GM12892 (cell line): ENCODE data around the gene MYOF.

Experiments used
- POLR2A ChIP-seq: IDR thresholded peaks from 2 replicates; pipeline ENCODE4 v1.6.1; 2011; ENCODE audit warnings: low read depth, low read length, control low read depth
- POLR2AphosphoS5 ChIP-seq: IDR thresholded peaks from 2 replicates; pipeline ENCODE4 v1.6.1; 2011; ENCODE audit warnings: low read depth, low read length, control low read depth
- TAF1 ChIP-seq: IDR thresholded peaks from 2 replicates; pipeline ENCODE4 v1.6.1; 2011; ENCODE audit warnings: low read depth, mild to moderate bottlenecking, control low read depth, low read length, borderline replicate concordance

DNA sequence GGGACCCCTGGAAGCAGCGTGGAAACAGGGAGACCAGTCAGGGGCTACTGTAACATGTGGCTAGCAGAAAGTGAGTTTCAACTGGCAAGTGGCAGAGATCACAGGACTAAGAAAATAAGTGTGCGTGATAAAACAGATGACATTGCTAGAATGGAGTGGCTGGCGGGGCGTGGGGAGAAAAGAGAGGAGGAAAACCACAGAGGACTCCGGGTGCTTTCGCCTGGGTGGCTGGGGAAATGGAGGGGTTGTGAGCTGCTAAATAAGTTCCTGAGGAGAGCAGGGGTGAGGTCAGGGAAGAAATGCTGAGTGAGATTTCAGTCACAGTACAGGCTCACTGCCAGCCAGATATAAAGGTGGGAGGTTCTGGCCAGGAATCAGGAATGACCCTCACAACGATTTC lies 166.9 kb downstream of the MYOF start:
- TF ChIP-seq POLR2A = no peak
- TF ChIP-seq POLR2AphosphoS5 = no peak
- TF ChIP-seq TAF1 = no peak
